HCT116 (cell line): ENCODE data around the gene PRMT1. TPM values are rescaled to one million over a fixed set of nuclear protein-coding genes. Genes with fewer than 3 reads are reported as not detected.

Source experiments
- ATAC-seq: fragments of 200-7000 bp; cut with Tn5 transposase; 2 replicates; pipeline ENCODE4 v1.9.1; 2020; ENCODE audit warnings: mild to moderate bottlenecking, moderate library complexity
- BruUV-seq: library from RNA; stranded (reverse); fragments of 400-500 nt; replicated peaks from 2 replicates; lab custom pipeline; 2021; lab: Mats Ljungman, UMichigan
- CTCF ChIA-PET: fragments of 300-600 bp; sonication (Branson Sonifier 250); formaldehyde crosslinking; loops from one replicate; lab custom pipeline; 2021; ENCODE audit warnings: antibody characterized with exemption; lab: Charles Lee
- POLR2A ChIA-PET: fragments of 300-600, 350-600 bp; sonication (Branson Sonifier 250); formaldehyde crosslinking; loops from one replicate; lab custom pipeline; 2021; ENCODE audit warnings: antibody characterized with exemption; lab: Charles Lee
- RAD21 ChIA-PET, 2 experiments: fragments of 300-600 bp; sonication (Branson Sonifier 250); formaldehyde crosslinking; loops; one replicate each; lab custom pipeline; 2023; ENCODE audit warnings: low total read pairs in 2 of 2; ENCODE audit not compliant: uncharacterized antibody in 2 of 2, unreplicated experiment in 2 of 2, low non-redundant PET in 1 of 2; lab: Charles Lee
- DNase-seq: peaks from one replicate; pipeline ENCODE4 v3.0.0-alpha.2; 2010; ENCODE audit warnings: low read depth, low spot score
- H2AFZ ChIP-seq: fragments of 200-600 bp; shearing (Covaris generic), sonication (generic); 2 replicates; pipeline ENCODE4 v1.6.1; 2017; ENCODE audit warnings: low read depth, mixed run types, mixed read lengths, antibody characterized with exemption, low read length; ENCODE audit not compliant: poor library complexity, severe bottlenecking
- H3K27ac ChIP-seq: 2 replicates; pipeline ENCODE4 v1.5.1; 2012; ENCODE audit warnings: low read depth, low read length
- H3K27me3 ChIP-seq: fragments of 200-600 bp; sonication (generic); 2 replicates; pipeline ENCODE4 v1.6.1; 2016; ENCODE audit warnings: mixed run types, low read length, mixed read lengths; ENCODE audit not compliant: insufficient read depth
- H3K36me3 ChIP-seq, 2 experiments: fragments of 200-500 bp in 1 of 2; fragments of 200-600 bp in 1 of 2; sonication (Bioruptor generic) in 1 of 2; sonication (generic) in 1 of 2; 2 replicates each; pipeline versions ENCODE4 v1.5.1 to v1.6.1; 2014 to 2016; ENCODE audit warnings: low read length in 2 of 2, inconsistent platforms in 1 of 2, mixed read lengths in 1 of 2, mixed run types in 1 of 2; ENCODE audit not compliant: insufficient read depth in 2 of 2, control insufficient read depth in 1 of 2
- H3K4me1 ChIP-seq, 2 experiments: fragments of 200-600 bp in 1 of 2; sonication (generic) in 1 of 2; 2 replicates each; pipeline versions ENCODE4 v1.5.1 to v1.6.1; 2012 to 2017; ENCODE audit warnings: low read length in 2 of 2, inconsistent platforms in 1 of 2, mild to moderate bottlenecking in 1 of 2, mixed read lengths in 1 of 2, mixed run types in 1 of 2, moderate library complexity in 1 of 2; ENCODE audit not compliant: insufficient read depth in 2 of 2, control insufficient read depth in 1 of 2
- H3K4me2 ChIP-seq: fragments of 200-600 bp; sonication (generic); 2 replicates; pipeline ENCODE4 v1.6.1; 2017; ENCODE audit warnings: mixed run types, low read length, mixed read lengths
- H3K4me3 ChIP-seq, 2 experiments: fragments of 200-600 bp in 1 of 2; sonication (generic) in 1 of 2; replicated peaks in 1 of 2; 2 replicates each; pipeline ENCODE4 v1.5.1; 2011 to 2016; ENCODE audit warnings: low read length in 2 of 2, control low read depth in 1 of 2, low read depth in 1 of 2, mild to moderate bottlenecking in 1 of 2, mixed read lengths in 1 of 2, mixed run types in 1 of 2
- H3K79me2 ChIP-seq: fragments of 200-600 bp; sonication (generic); 2 replicates; pipeline ENCODE4 v1.6.1; 2017; ENCODE audit warnings: mild to moderate bottlenecking, mixed run types, low read length, moderate library complexity, mixed read lengths; ENCODE audit not compliant: insufficient read depth
- H3K9ac ChIP-seq: fragments of 200-600 bp; sonication (generic); 2 replicates; pipeline ENCODE4 v1.6.1; 2016; ENCODE audit warnings: low read length, mixed read lengths
- H3K9me2 ChIP-seq: fragments of 200-600 bp; sonication (generic), shearing (Covaris generic); 2 replicates; pipeline ENCODE4 v1.6.1; 2017; ENCODE audit warnings: mixed run types, mild to moderate bottlenecking, moderate library complexity; ENCODE audit not compliant: insufficient read depth
- H3K9me3 ChIP-seq, 2 experiments: fragments of 200-500 bp in 1 of 2; fragments of 200-600 bp in 1 of 2; sonication (Bioruptor generic) in 1 of 2; sonication (generic) in 1 of 2; 2 replicates each; pipeline ENCODE4 v1.6.1; 2014 to 2017; ENCODE audit warnings: low read length in 2 of 2, mixed read lengths in 2 of 2, inconsistent platforms in 1 of 2, low read depth in 1 of 2, mild to moderate bottlenecking in 1 of 2, mixed run types in 1 of 2, moderate library complexity in 1 of 2; ENCODE audit not compliant: control insufficient read depth in 1 of 2, insufficient read depth in 1 of 2
- H4K20me1 ChIP-seq: fragments of 200-600 bp; sonication (generic), shearing (Covaris generic); 2 replicates; pipeline ENCODE4 v1.6.1; 2017; ENCODE audit warnings: mixed run types, mild to moderate bottlenecking, moderate library complexity; ENCODE audit not compliant: insufficient read depth
- ATF3 ChIP-seq: IDR thresholded peaks from 2 replicates; pipeline ENCODE4 v1.6.1; 2012
- CBX3 ChIP-seq: IDR thresholded peaks from 2 replicates; pipeline ENCODE4 v1.6.1; 2012; ENCODE audit warnings: low read depth
- CEBPB ChIP-seq: IDR thresholded peaks from 2 replicates; pipeline ENCODE4 v1.6.1; 2012; ENCODE audit warnings: low read depth
- EZH2 ChIP-seq: fragments of 200-600 bp; sonication (generic); IDR thresholded peaks from 2 replicates; pipeline ENCODE4 v1.6.1; 2017; ENCODE audit warnings: antibody characterized with exemption, mixed run types
- FOSL1 ChIP-seq: IDR thresholded peaks from 2 replicates; pipeline ENCODE4 v1.6.1; 2012; ENCODE audit warnings: low read depth
- JUND ChIP-seq: IDR thresholded peaks from 2 replicates; pipeline ENCODE4 v1.6.1; 2012
- POLR2A ChIP-seq: IDR thresholded peaks from 2 replicates; pipeline ENCODE4 v1.7.0; 2011; ENCODE audit warnings: borderline replicate concordance; ENCODE audit not compliant: insufficient read depth, insufficient read length; ENCODE audit errors: extremely low read depth
- RAD21 ChIP-seq: IDR thresholded peaks from 2 replicates; pipeline ENCODE4 v1.6.1; 2012; ENCODE audit warnings: low read depth, mild to moderate bottlenecking
- SRF ChIP-seq: IDR thresholded peaks from 2 replicates; pipeline ENCODE4 v1.6.1; 2012; ENCODE audit warnings: low read depth
- intact Hi-C: fragments of 100-400 bp; cut with micrococcal nuclease; formaldehyde crosslinking; loops from 2 replicates; pipeline ENCODE4 v1.10.0; 2022
- total RNA-seq: library from RNA; stranded (reverse); gene quantifications from one replicate; pipeline ENCODE4 v1.2.1, GENCODE V29; 2021; ENCODE audit not compliant: unreplicated experiment
- TF ChIP-seq, protein P1 (sequence below): IDR thresholded peaks from 2 replicates; pipeline ENCODE4 v1.6.1; 2011; ENCODE audit warnings: mild to moderate bottlenecking, low read length, moderate library complexity; ENCODE audit not compliant: insufficient replicate concordance; ENCODE audit errors: extremely low read depth
- TF ChIP-seq, protein P2 (sequence below): IDR thresholded peaks from 2 replicates; pipeline ENCODE4 v1.6.1; 2012; ENCODE audit warnings: low read depth
- TF ChIP-seq, protein P3 (sequence below): IDR thresholded peaks from 2 replicates; pipeline ENCODE4 v1.6.1; 2012

The PRMT1 gene
- total RNA-seq, 1 experiment from 2014 or later = 428 TPM

- RAD21 ChIA-PET = no interaction called here
- Histone ChIP-seq H3K79me2 (peaks cover 8% of the 10 kb centered on the region; the same call in 1 of the 2 replicates), H3K4me1 (no peaks in the 10 kb centered on the region), H3K9me3 (no peaks in the 10 kb centered on the region), H3K9me2 (no peaks in the 10 kb centered on the region), H3K27me3 (no peaks in the 10 kb centered on the region), H2AFZ (no peak overlapping the region), H3K27ac (no peak overlapping the region), H4K20me1 (no peaks in the 10 kb centered on the region), H3K36me3 (peaks cover 35 to 56% of the 10 kb centered on the region in 2 experiments; a peak in 3 of 4 replicates), H3K9ac (no peak overlapping the region), H3K4me3 (no peak overlapping the region), H3K4me2 (no peak overlapping the region)
- intact Hi-C loops = no loop called here
- no TSS peak for BruUV-seq
- TF ChIP-seq EZH2 (no peak), POLR2A (no peak), FOSL1 (no peak), RAD21 (no peak), CBX3 (no peak), ATF3 (no peak), SRF (no peak), JUND (no peak), CEBPB (no peak)
- TF ChIP-seq, protein P1, sequence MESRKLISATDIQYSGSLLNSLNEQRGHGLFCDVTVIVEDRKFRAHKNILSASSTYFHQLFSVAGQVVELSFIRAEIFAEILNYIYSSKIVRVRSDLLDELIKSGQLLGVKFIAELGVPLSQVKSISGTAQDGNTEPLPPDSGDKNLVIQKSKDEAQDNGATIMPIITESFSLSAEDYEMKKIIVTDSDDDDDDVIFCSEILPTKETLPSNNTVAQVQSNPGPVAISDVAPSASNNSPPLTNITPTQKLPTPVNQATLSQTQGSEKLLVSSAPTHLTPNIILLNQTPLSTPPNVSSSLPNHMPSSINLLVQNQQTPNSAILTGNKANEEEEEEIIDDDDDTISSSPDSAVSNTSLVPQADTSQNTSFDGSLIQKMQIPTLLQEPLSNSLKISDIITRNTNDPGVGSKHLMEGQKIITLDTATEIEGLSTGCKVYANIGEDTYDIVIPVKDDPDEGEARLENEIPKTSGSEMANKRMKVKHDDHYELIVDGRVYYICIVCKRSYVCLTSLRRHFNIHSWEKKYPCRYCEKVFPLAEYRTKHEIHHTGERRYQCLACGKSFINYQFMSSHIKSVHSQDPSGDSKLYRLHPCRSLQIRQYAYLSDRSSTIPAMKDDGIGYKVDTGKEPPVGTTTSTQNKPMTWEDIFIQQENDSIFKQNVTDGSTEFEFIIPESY = no peak
- TF ChIP-seq, protein P2, sequence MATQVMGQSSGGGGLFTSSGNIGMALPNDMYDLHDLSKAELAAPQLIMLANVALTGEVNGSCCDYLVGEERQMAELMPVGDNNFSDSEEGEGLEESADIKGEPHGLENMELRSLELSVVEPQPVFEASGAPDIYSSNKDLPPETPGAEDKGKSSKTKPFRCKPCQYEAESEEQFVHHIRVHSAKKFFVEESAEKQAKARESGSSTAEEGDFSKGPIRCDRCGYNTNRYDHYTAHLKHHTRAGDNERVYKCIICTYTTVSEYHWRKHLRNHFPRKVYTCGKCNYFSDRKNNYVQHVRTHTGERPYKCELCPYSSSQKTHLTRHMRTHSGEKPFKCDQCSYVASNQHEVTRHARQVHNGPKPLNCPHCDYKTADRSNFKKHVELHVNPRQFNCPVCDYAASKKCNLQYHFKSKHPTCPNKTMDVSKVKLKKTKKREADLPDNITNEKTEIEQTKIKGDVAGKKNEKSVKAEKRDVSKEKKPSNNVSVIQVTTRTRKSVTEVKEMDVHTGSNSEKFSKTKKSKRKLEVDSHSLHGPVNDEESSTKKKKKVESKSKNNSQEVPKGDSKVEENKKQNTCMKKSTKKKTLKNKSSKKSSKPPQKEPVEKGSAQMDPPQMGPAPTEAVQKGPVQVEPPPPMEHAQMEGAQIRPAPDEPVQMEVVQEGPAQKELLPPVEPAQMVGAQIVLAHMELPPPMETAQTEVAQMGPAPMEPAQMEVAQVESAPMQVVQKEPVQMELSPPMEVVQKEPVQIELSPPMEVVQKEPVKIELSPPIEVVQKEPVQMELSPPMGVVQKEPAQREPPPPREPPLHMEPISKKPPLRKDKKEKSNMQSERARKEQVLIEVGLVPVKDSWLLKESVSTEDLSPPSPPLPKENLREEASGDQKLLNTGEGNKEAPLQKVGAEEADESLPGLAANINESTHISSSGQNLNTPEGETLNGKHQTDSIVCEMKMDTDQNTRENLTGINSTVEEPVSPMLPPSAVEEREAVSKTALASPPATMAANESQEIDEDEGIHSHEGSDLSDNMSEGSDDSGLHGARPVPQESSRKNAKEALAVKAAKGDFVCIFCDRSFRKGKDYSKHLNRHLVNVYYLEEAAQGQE = no peak
- TF ChIP-seq, protein P3, sequence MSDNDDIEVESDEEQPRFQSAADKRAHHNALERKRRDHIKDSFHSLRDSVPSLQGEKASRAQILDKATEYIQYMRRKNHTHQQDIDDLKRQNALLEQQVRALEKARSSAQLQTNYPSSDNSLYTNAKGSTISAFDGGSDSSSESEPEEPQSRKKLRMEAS = no peak
- no peak for ATAC-seq
- POLR2A ChIA-PET = interaction anchor here (0.6 to 1.8 kb wide), 4 partner anchors 9 to 213 kb away, joined by 3 to 5 read pairs (median 4); partner anchors contain the start of genes RRAS and SCAF1
- CTCF ChIA-PET = no interaction called here
- no peak for DNase-seq
Measured at GRCh38 chr19:49655570-49656455, 21.3 kb upstream of the PRMT1 start.
